Measurements from ENCODE around the gene AAK1.

Gene AAK1

GRCh38 chr2:69642709-69643601, 584 bp downstream of the AAK1 start:
- H3K4me3 Mint-ChIP-seq: peak overlapping the region; percentile 94
- H3K27ac Mint-ChIP-seq: peak overlapping the region; percentile 92
- H3K36me3 Mint-ChIP-seq: no peaks in the 10 kb centered on the region
- no peaks in the 10 kb centered on the region for H3K9me3 Mint-ChIP-seq (ENCODE audit: low read depth)
- no peaks in the 10 kb centered on the region for H3K27me3 Mint-ChIP-seq
- H3K4me1 Mint-ChIP-seq (ENCODE audit: low read depth): peaks cover 72% of the 10 kb centered on the region

- Mint-ChIP-seq H3K27me3 (no peaks in the 10 kb centered on the region), H3K4me1 (ENCODE audit: low read depth) (peaks cover 77% of the 10 kb centered on the region), H3K9me3 (ENCODE audit: low read depth) (no peaks in the 10 kb centered on the region), H3K36me3 (peaks cover 3% of the 10 kb centered on the region), H3K27ac (peak overlapping the region; percentile 92), H3K4me3 (peak overlapping the region; percentile 94)
These were observed 1.4 kb downstream of the AAK1 start for GRCh38 chr2:69641887-69642708.

- Mint-ChIP-seq H3K36me3 (peaks cover 4% of the 10 kb centered on the region), H3K9me3 (ENCODE audit: low read depth) (no peaks in the 10 kb centered on the region), H3K27ac (peak overlapping the region; percentile 92), H3K4me3 (peak overlapping the region; percentile 94), H3K4me1 (ENCODE audit: low read depth) (peaks cover 74% of the 10 kb centered on the region), H3K27me3 (no peaks in the 10 kb centered on the region)
These were observed 2.1 kb downstream of the AAK1 start for GRCh38 chr2:69641471-69641870.

- peaks cover 4% of the 10 kb centered on the region for H3K36me3 Mint-ChIP-seq
- H3K9me3 Mint-ChIP-seq (ENCODE audit: low read depth): no peaks in the 10 kb centered on the region
- peak overlapping the region; percentile 92 for H3K27ac Mint-ChIP-seq
- H3K4me1 Mint-ChIP-seq (ENCODE audit: low read depth): peaks cover 70% of the 10 kb centered on the region
- peak overlapping the region; percentile 94 for H3K4me3 Mint-ChIP-seq
- H3K27me3 Mint-ChIP-seq: no peaks in the 10 kb centered on the region
These were observed 4.3 kb downstream of the AAK1 start for GRCh38 chr2:69639266-69639665.

GRCh38 chr2:69638630-69639029, 4.9 kb downstream of the AAK1 start:
- no peaks in the 10 kb centered on the region for H3K27me3 Mint-ChIP-seq
- peaks cover 4% of the 10 kb centered on the region for H3K36me3 Mint-ChIP-seq
- peak overlapping the region; percentile 31 for H3K4me3 Mint-ChIP-seq
- H3K27ac Mint-ChIP-seq: peak overlapping the region; percentile 92
- no peaks in the 10 kb centered on the region for H3K9me3 Mint-ChIP-seq (ENCODE audit: low read depth)
- peaks cover 75% of the 10 kb centered on the region for H3K4me1 Mint-ChIP-seq (ENCODE audit: low read depth)

GRCh38 chr2:69637923-69638322, 5.6 kb downstream of the AAK1 start:
- Mint-ChIP-seq H3K9me3 (ENCODE audit: low read depth) (no peaks in the 10 kb centered on the region), H3K4me3 (peak overlapping the region; percentile 31), H3K36me3 (peaks cover 4% of the 10 kb centered on the region), H3K27ac (peak overlapping the region; percentile 92), H3K4me1 (ENCODE audit: low read depth) (peaks cover 77% of the 10 kb centered on the region), H3K27me3 (no peaks in the 10 kb centered on the region)

- no peaks in the 10 kb centered on the region for H3K9me3 Mint-ChIP-seq (ENCODE audit: low read depth)
- no peak overlapping the region for H3K27ac Mint-ChIP-seq
- H3K36me3 Mint-ChIP-seq: peaks cover 4% of the 10 kb centered on the region
- H3K4me1 Mint-ChIP-seq (ENCODE audit: low read depth): peaks cover 83% of the 10 kb centered on the region
- H3K4me3 Mint-ChIP-seq: no peak overlapping the region
- H3K27me3 Mint-ChIP-seq: no peaks in the 10 kb centered on the region
These were observed 7.1 kb downstream of the AAK1 start for GRCh38 chr2:69636395-69636794.

- Mint-ChIP-seq H3K4me3 (no peak overlapping the region), H3K9me3 (ENCODE audit: low read depth) (no peaks in the 10 kb centered on the region), H3K27me3 (no peaks in the 10 kb centered on the region), H3K4me1 (ENCODE audit: low read depth) (peaks cover 83% of the 10 kb centered on the region), H3K27ac (peak overlapping the region; percentile 76), H3K36me3 (peaks cover 4% of the 10 kb centered on the region)
These were observed 8.1 kb downstream of the AAK1 start for GRCh38 chr2:69635432-69635831.

GRCh38 chr2:69634196-69634821, 9.2 kb downstream of the AAK1 start:
- Mint-ChIP-seq H3K4me1 (ENCODE audit: low read depth) (peaks cover 75% of the 10 kb centered on the region), H3K4me3 (no peak overlapping the region)

GRCh38 chr2:69631402-69631801, 12.1 kb downstream of the AAK1 start:
- H3K36me3 Mint-ChIP-seq: no peaks in the 10 kb centered on the region
- H3K4me1 Mint-ChIP-seq (ENCODE audit: low read depth): peaks cover 49% of the 10 kb centered on the region
- H3K4me3 Mint-ChIP-seq: peak overlapping the region; percentile 8
- no peaks in the 10 kb centered on the region for H3K9me3 Mint-ChIP-seq (ENCODE audit: low read depth)
- no peaks in the 10 kb centered on the region for H3K27me3 Mint-ChIP-seq
- H3K27ac Mint-ChIP-seq: peak overlapping the region; percentile 87

More at GRCh38 chr2:69634196-69634821, 9.2 kb downstream of the AAK1 start:
- Mint-ChIP-seq H3K36me3 (peaks cover 4% of the 10 kb centered on the region), H3K27me3 (no peaks in the 10 kb centered on the region), H3K27ac (peak overlapping the region; percentile 76), H3K9me3 (ENCODE audit: low read depth) (no peaks in the 10 kb centered on the region)

- Mint-ChIP-seq H3K4me3 (no peak overlapping the region), H3K27me3 (no peaks in the 10 kb centered on the region), H3K27ac (peak overlapping the region; percentile 87), H3K4me1 (ENCODE audit: low read depth) (peaks cover 39% of the 10 kb centered on the region), H3K36me3 (no peaks in the 10 kb centered on the region), H3K9me3 (ENCODE audit: low read depth) (no peaks in the 10 kb centered on the region)
These were observed 13.5 kb downstream of the AAK1 start for GRCh38 chr2:69629921-69630608.

GRCh38 chr2:69628325-69629021, 15.1 kb downstream of the AAK1 start:
- no peaks in the 10 kb centered on the region for H3K9me3 Mint-ChIP-seq (ENCODE audit: low read depth)
- no peak overlapping the region for H3K27ac Mint-ChIP-seq
- no peaks in the 10 kb centered on the region for H3K36me3 Mint-ChIP-seq
- peaks cover 33% of the 10 kb centered on the region for H3K4me1 Mint-ChIP-seq (ENCODE audit: low read depth)
- H3K4me3 Mint-ChIP-seq: no peak overlapping the region
- H3K27me3 Mint-ChIP-seq: no peaks in the 10 kb centered on the region

- peaks cover 19% of the 10 kb centered on the region for H3K4me1 Mint-ChIP-seq (ENCODE audit: low read depth)
- H3K36me3 Mint-ChIP-seq: peaks cover 4% of the 10 kb centered on the region
- H3K9me3 Mint-ChIP-seq (ENCODE audit: low read depth): no peaks in the 10 kb centered on the region
- H3K4me3 Mint-ChIP-seq: no peak overlapping the region
- no peaks in the 10 kb centered on the region for H3K27me3 Mint-ChIP-seq
- no peak overlapping the region for H3K27ac Mint-ChIP-seq
These were observed 18.3 kb downstream of the AAK1 start for GRCh38 chr2:69625078-69625795.

Data from activated naive CD8-positive, alpha-beta T cell (primary cell).